ENCODE measurements around the gene BMPR1B.
A peak's percentile ranks its signal among the peaks of the same experiment; 100 is the strongest.
"Not testable (repeated sequence)": the region's sequence is repeated elsewhere in the genome, so short reads cannot be mapped to it uniquely, and the experiment has no call there.

Gene BMPR1B

DNA sequence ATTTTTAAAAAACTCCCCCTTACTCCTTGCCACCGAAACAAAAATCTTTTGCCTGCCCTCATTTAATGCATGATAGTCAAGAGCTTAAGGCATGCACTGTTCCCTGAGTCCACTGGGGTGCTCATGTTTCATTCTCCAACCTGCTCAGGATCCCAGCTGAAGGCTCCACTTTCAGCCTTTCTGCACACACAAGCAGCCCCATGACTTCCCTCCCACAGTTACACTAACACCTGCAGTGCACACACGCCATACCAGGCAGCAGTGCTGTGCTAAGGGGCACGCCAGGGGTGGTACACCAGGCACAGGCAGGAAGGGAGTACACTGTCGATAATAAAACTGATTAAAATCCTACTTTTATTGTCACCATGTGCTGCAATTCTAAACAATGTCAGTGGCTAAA, 385.2 kb downstream of the BMPR1B start:
- no peak for DNase-seq (ENCODE audit: low read depth)

GRCh38 chr4:95151255-95151654, 393.5 kb downstream of the BMPR1B start:
- DNase-seq (ENCODE audit: low read depth) = no peak

GRCh38 chr4:95153182-95153581, 395.4 kb downstream of the BMPR1B start:
- no peak for DNase-seq (ENCODE audit: low read depth)

- DNase-seq (ENCODE audit: low read depth) = peak; percentile 30
Observed at GRCh38 chr4:95155759-95156451, 398.1 kb downstream of the BMPR1B start.

DNA sequence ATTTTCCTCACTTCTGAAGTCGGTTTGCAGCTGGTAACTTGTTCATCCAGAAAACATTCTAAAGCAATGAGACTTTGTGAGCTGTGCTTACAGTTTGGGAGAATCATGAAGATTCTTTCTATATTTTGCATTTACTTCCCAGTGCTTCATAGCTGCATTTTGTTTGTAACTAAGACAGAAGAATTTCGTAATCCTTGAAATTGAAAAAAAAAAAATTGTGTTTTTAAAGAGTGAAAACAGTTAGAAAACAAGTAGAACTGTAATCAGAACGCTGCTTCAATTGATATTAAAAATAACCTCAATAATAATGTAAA, 398.7 kb downstream of the BMPR1B start:
- no peak for DNase-seq (ENCODE audit: low read depth)

- no peak for DNase-seq (ENCODE audit: low read depth)
Observed at GRCh38 chr4:95157596-95157995, 399.8 kb downstream of the BMPR1B start.

GRCh38 chr4:95158045-95158444, 400.3 kb downstream of the BMPR1B start:
- DNase-seq (ENCODE audit: low read depth) = no peak

DNA sequence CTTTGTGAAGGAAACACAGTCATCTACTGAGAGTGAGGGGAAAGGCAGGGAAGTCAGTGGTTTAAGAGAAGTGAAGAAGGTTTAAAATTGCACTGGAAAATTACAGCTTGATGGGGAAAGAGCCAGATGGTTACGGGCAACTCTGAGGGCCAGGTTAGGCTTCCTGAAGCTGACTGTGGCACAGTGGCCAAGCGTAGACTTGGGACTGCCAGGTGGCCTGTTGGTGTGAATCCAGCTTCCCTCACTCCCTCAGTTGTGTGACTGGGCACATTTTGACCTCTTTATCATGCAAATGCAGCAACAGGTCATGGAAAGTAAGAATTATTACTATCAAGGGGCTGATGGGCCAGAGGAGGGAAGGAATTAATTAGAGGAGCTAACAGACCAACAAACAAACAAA, 400.9 kb downstream of the BMPR1B start:
- DNase-seq (ENCODE audit: low read depth) = no peak

DNA sequence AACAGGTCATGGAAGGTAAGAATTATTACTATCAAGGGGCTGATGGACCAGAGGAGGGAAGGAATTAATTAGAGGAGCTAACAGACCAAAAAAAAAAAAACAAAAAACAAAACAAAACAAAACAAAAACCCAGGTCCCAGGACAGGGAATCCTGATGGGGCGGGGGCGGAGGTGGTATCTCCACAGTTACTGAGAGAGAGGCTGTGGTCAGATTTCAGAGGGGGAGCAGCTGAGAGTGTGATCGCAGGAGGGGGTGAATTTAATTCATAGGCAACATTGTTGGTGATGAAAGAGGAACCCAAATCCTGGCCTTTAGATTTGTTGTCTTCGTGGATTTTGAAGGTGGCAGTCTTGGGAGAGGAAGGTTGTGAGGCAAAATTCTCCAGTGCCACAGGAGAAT, 401.6 kb downstream of the BMPR1B start:
- DNase-seq (ENCODE audit: low read depth) = no peak

- no peak for DNase-seq (ENCODE audit: low read depth)
Observed at GRCh38 chr4:95161781-95162469, 404.2 kb downstream of the BMPR1B start.

- no peak for DNase-seq (ENCODE audit: low read depth)
Observed at GRCh38 chr4:95162867-95163266, 405.1 kb downstream of the BMPR1B start.

- peak; percentile 46 for DNase-seq (ENCODE audit: low read depth)
Observed at GRCh38 chr4:95165926-95166524, 408.3 kb downstream of the BMPR1B start.

DNA sequence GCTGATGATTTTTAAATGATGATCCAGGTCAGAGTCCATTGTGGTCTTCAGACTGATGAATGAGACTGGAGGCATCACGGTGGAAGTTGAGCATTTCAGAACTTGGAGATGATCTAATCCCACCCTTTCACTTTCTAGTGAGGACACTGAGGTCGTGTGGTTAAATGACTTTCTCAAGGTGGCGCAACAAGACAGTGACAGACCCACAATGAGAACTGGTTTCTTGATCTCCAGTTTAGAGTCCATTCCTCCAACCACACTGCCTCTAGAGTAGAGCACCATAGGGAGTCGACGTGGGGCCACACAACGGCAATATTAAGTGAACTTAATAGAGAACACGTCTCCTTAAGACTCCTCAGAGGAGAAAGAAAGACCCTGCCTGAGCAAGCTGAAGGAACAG, 410.1 kb downstream of the BMPR1B start:
- no peak for DNase-seq (ENCODE audit: low read depth)

DNA sequence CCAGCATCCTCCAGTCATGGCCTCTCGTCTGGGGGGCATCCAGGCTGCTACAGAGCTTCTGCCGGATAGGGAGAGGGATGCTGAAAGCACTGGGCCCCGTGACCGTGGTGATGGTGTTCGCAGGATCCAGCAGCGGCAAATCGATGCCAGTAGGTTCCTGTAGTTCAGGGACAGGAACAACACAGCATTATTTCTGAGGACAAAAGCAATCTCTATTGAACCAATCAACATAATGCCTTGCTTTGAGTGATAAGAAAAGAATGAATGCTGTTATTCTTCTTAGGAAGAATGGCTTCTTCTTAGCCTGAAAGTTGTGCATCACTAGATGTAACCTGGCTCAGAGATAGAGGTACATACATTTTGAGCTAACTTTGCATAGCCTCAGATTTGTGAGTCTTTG, 412.4 kb downstream of the BMPR1B start:
- no peak for DNase-seq (ENCODE audit: low read depth)

DNA sequence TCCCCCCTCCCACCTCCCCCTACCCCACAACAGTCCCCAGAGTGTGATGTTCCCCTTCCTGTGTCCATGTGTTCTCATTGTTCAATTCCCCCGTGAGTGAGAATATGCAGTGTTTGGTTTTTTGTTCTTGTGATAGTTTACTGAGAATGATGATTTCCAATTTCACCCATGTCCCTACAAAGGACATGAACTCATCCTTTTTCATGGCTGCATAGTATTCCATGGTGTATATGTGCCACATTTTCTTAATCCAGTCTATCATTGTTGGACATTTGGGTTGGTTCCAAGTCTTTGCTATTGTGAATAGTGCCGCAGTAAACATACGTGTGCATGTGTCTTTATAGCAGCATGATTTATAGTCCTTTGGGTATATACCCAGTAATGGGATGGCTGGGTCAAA, 413.6 kb downstream of the BMPR1B start:
- DNase-seq (ENCODE audit: low read depth) = not testable (repeated sequence)

DNA sequence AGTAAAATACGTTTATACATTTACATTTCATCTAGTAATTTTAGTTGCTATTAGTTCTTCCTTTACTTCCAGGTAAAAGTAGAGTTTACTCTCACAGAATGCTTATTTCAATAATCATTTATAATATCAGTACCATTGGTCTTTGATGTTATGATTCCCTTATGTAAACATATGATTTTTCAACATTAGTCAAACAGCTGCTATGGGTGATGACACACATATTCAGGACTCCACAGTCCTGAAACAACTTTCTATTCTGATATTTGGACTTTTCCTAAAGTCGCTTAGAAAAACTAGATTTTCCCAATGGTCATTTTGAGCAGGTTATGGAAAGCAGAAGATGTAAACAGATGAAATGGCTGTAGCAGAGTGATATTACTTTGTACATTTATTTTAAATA, 421.2 kb downstream of the BMPR1B start:
- no peak for DNase-seq (ENCODE audit: low read depth)

GRCh38 chr4:95180531-95181242, 422.9 kb downstream of the BMPR1B start:
- DNase-seq (ENCODE audit: low read depth) = no peak

DNA sequence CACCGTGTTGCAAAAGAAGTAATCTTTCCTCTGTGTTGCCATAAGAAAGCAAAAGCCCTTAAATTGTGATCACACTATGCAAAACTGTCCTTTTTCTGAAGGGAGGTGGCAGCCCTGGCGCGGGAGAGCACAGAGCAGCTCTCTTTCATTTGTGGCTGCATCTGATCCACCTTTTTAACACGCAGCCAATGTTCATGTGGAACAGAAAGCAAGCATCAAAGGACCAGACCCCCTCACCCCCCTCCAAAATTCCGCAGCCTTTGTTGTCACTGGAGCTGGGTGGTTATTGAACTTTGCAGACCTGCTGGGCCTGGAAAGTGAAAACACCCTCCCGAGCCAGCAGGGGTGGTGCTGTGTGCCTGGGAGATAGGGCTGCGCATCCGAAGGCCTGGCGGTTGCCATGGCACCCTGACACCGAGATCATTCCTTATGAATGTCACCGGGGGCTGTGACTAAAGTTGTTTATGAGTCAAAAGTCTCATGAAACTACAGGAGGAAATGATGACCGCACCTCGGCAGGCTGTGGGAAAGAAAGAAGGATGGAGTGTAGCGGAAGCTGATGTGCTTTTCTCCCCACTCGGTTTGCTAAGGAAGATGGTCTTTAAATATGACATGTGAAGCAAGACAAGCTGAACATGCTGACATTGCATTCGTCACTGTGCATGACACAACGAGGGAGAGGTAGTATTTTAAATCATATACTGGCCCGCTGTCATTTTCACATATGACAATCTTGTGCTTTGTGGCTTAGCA, 423.7 kb downstream of the BMPR1B start:
- no peak for DNase-seq (ENCODE audit: low read depth)

- DNase-seq (ENCODE audit: low read depth) = no peak
Observed at GRCh38 chr4:95181996-95182306, 424.2 kb downstream of the BMPR1B start.

DNA sequence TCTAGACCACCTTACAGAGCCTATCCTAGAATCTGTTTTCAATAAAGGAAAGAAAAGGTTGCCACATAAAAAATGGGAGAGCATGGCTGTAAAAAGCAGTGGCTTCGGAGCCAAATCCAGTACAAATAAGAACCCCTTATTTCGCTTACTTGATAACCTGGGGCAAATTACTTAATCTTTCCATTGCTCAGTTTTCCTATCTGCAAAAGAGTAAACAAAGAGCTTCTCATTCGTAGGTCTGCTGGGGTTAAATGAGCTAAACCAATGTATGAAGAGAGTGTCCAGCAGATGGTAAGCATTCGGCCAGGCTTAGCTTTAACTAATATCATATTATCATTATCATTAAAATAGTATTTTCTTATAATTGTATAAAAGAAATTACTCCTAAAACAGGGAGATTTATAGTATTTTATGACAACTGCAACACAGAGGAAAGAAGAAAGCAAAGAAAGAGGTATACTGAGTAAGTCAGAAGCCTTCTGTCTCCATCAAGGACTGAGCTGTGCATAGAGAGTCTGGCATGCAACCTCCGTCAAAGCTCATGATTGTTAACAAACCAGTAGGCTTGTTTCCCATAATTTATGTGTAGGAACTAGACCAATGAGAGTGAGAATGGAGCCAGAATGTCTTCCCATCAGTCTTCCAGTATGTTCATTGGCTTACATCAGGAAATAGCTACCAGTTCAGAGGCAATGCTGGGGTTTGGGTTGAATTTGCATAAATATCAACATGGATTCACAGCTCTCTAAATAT, 426.1 kb downstream of the BMPR1B start:
- DNase-seq (ENCODE audit: low read depth) = no peak

DNA sequence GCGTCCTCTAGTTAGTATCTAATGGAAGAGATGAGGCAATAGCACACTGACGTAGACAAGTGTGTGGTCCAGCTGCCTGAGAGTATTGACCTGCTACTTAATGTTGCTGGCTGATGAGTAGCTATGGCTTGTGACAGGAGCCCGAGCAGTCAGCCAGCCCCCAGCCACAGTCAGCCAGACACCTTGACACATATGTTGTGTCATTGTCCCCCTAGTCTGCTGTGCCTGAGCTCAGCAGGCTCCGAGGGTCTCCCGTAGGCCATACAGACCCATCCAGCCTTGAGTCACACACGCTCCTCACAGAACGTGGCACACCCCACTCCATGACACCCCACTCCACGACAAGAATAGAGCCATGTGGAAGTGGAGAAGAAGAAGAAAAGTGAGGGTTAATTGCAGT, 428.9 kb downstream of the BMPR1B start:
- DNase-seq (ENCODE audit: low read depth) = no peak

Measured in HS-5 (cell line).